ENCODE data around the gene SUPT20H. TPM values are rescaled to one million over a fixed set of nuclear protein-coding genes. Genes with fewer than 3 reads are reported as not detected.

The SUPT20H gene
- total RNA-seq, 1 donor from 2014 or later: 56.1 TPM

- no peak for DNase-seq (ENCODE audit: low spot score)
- Mint-ChIP-seq H3K9me3 (ENCODE audit: unreplicated experiment) (no peaks in the 10 kb centered on the region), H3K27ac (ENCODE audit: unreplicated experiment) (no peak overlapping the region), H3K4me1 (ENCODE audit: unreplicated experiment) (peaks cover 5% of the 10 kb centered on the region), H3K27me3 (ENCODE audit: unreplicated experiment) (no peaks in the 10 kb centered on the region), H3K4me3 (ENCODE audit: unreplicated experiment) (no peak overlapping the region), H3K36me3 (ENCODE audit: low read depth, unreplicated experiment) (no peaks in the 10 kb centered on the region)
- no peak for TF ChIP-seq CTCF (IDR thresholded peaks at IDR 0.05; ENCODE audit: unreplicated experiment)
Measured at GRCh38 chr13:37106642-37107041, 47.2 kb upstream of the SUPT20H start.

GRCh38 chr13:37105251-37105714 is 45.8 kb upstream of the SUPT20H start, which contains the start of gene CSNK1A1L:
CSNK1A1L (minus strand) TSS chr13:37105664; CDS start chr13:37105256, 408 bp downstream.
- H3K27me3 Mint-ChIP-seq (ENCODE audit: unreplicated experiment): no peaks in the 10 kb centered on the region
- no peak for TF ChIP-seq CTCF (IDR thresholded peaks at IDR 0.05; ENCODE audit: unreplicated experiment)
- H3K9me3 Mint-ChIP-seq (ENCODE audit: unreplicated experiment): no peaks in the 10 kb centered on the region
- DNase-seq (ENCODE audit: low spot score): no peak
- no peak within 1 kb of the TSS for H3K4me3 Mint-ChIP-seq (ENCODE audit: unreplicated experiment)
- no peaks in the 10 kb centered on the region for H3K36me3 Mint-ChIP-seq (ENCODE audit: low read depth, unreplicated experiment)
- no peak within 1 kb of the TSS for H3K27ac Mint-ChIP-seq (ENCODE audit: unreplicated experiment)
- H3K4me1 Mint-ChIP-seq (ENCODE audit: unreplicated experiment): no peaks in the 10 kb centered on the region

- Mint-ChIP-seq H3K9me3 (ENCODE audit: unreplicated experiment) (no peaks in the 10 kb centered on the region), H3K27me3 (ENCODE audit: unreplicated experiment) (no peaks in the 10 kb centered on the region), H3K36me3 (ENCODE audit: low read depth, unreplicated experiment) (no peaks in the 10 kb centered on the region), H3K27ac (ENCODE audit: unreplicated experiment) (no peak overlapping the region), H3K4me1 (ENCODE audit: unreplicated experiment) (no peaks in the 10 kb centered on the region), H3K4me3 (ENCODE audit: unreplicated experiment) (no peak overlapping the region)
- no peak for TF ChIP-seq CTCF (IDR thresholded peaks at IDR 0.05; ENCODE audit: unreplicated experiment)
- no peak for DNase-seq (ENCODE audit: low spot score)
Measured at GRCh38 chr13:37102896-37103295, 43.4 kb upstream of the SUPT20H start.

GRCh38 chr13:37101201-37101600 is 41.7 kb upstream of the SUPT20H start:
- Mint-ChIP-seq H3K27ac (ENCODE audit: unreplicated experiment) (no peak overlapping the region), H3K36me3 (ENCODE audit: low read depth, unreplicated experiment) (no peaks in the 10 kb centered on the region), H3K27me3 (ENCODE audit: unreplicated experiment) (no peaks in the 10 kb centered on the region), H3K4me3 (ENCODE audit: unreplicated experiment) (no peak overlapping the region), H3K4me1 (ENCODE audit: unreplicated experiment) (no peaks in the 10 kb centered on the region), H3K9me3 (ENCODE audit: unreplicated experiment) (no peaks in the 10 kb centered on the region)
- no peak for DNase-seq (ENCODE audit: low spot score)
- TF ChIP-seq CTCF (IDR thresholded peaks at IDR 0.05; ENCODE audit: unreplicated experiment): no peak

GRCh38 chr13:37100731-37101130 is 41.2 kb upstream of the SUPT20H start:
- Mint-ChIP-seq H3K27me3 (ENCODE audit: unreplicated experiment) (no peaks in the 10 kb centered on the region), H3K4me3 (ENCODE audit: unreplicated experiment) (no peak overlapping the region), H3K27ac (ENCODE audit: unreplicated experiment) (no peak overlapping the region), H3K4me1 (ENCODE audit: unreplicated experiment) (no peaks in the 10 kb centered on the region), H3K36me3 (ENCODE audit: low read depth, unreplicated experiment) (no peaks in the 10 kb centered on the region), H3K9me3 (ENCODE audit: unreplicated experiment) (no peaks in the 10 kb centered on the region)
- DNase-seq (ENCODE audit: low spot score): no peak
- TF ChIP-seq CTCF (IDR thresholded peaks at IDR 0.05; ENCODE audit: unreplicated experiment): no peak

All from endothelial cell (in vitro differentiated cells).